Activated naive CD8-positive, alpha-beta T cell treated with anti-CD3 and anti-CD28 coated beads, Interleukin-2, amount 50 U/mL, for 16 hours (primary cell): ENCODE results near the gene KRT86.
"Not testable (repeated sequence)": the region's sequence is repeated elsewhere in the genome, so short reads cannot be mapped to it uniquely, and the experiment has no call there.

Experiments
- DNase-seq: peaks from one replicate; pipeline ENCODE4 v3.0.0-alpha.2; 2020; ENCODE audit warnings: low read depth, low spot score

KRT86 gene

GRCh38 chr12:52335598-52336262 lies 61.3 kb downstream of the KRT86 start:
- no peak for DNase-seq

GRCh38 chr12:52336641-52337040 lies 62.2 kb downstream of the KRT86 start:
- no peak for DNase-seq

GRCh38 chr12:52337054-52337453 lies 62.6 kb downstream of the KRT86 start:
- no peak for DNase-seq

- no peak for DNase-seq
Measured at GRCh38 chr12:52338241-52338960, 64.0 kb downstream of the KRT86 start.

GRCh38 chr12:52341066-52341580 lies 66.7 kb downstream of the KRT86 start:
- no peak for DNase-seq

GRCh38 chr12:52342781-52343490 lies 68.5 kb downstream of the KRT86 start:
- DNase-seq: no peak

- no peak for DNase-seq
Measured at GRCh38 chr12:52343550-52343949, 69.1 kb downstream of the KRT86 start.

- DNase-seq: no peak
Measured at GRCh38 chr12:52344111-52344510, 69.7 kb downstream of the KRT86 start.

GRCh38 chr12:52345041-52345440 lies 70.6 kb downstream of the KRT86 start:
- DNase-seq: not testable (repeated sequence)

- no peak for DNase-seq
Measured at GRCh38 chr12:52346593-52346992, 72.1 kb downstream of the KRT86 start.

- DNase-seq: no peak
Measured at GRCh38 chr12:52347016-52347415, 72.6 kb downstream of the KRT86 start.

- no peak for DNase-seq
Measured at GRCh38 chr12:52347551-52348510, 73.4 kb downstream of the KRT86 start.

GRCh38 chr12:52349196-52349595 lies 74.8 kb downstream of the KRT86 start:
- DNase-seq: no peak

- DNase-seq: no peak
Measured at GRCh38 chr12:52350021-52350620, 75.7 kb downstream of the KRT86 start.

GRCh38 chr12:52350786-52351185 lies 76.3 kb downstream of the KRT86 start:
- no peak for DNase-seq

- no peak for DNase-seq
Measured at GRCh38 chr12:52351196-52352059, 77.0 kb downstream of the KRT86 start.

- no peak for DNase-seq
Measured at GRCh38 chr12:52352951-52353350, 78.5 kb downstream of the KRT86 start.

GRCh38 chr12:52353766-52354165 lies 79.3 kb downstream of the KRT86 start:
- DNase-seq: no peak

- DNase-seq: no peak
Measured at GRCh38 chr12:52354200-52354599, 79.8 kb downstream of the KRT86 start.

- no peak for DNase-seq
Measured at GRCh38 chr12:52355176-52355575, 80.7 kb downstream of the KRT86 start.
